CD14-positive monocyte (primary cell): ENCODE data around the gene ESRRG. TPM values are rescaled to one million over a fixed set of nuclear protein-coding genes. Genes with fewer than 3 reads are reported as not detected.

Experiments used
- DNase-seq, 3 donors: peaks; one replicate each; pipeline ENCODE4 v3.0.0-alpha.2; 2011 to 2022
- H2AFZ ChIP-seq: 2 replicates; pipeline ENCODE4 v1.6.0; 2012; ENCODE audit warnings: mild to moderate bottlenecking, low read depth, low read length, inconsistent platforms; ENCODE audit not compliant: insufficient read depth, poor library complexity, severe bottlenecking
- H3K27ac ChIP-seq, 2 donors: 1 replicate in 1 of 2; 2 replicates in 1 of 2; pipeline ENCODE4 v1.5.1; 2012 to 2013; ENCODE audit warnings: low read length in 2 of 2, control low read depth in 1 of 2, inconsistent platforms in 1 of 2, low read depth in 1 of 2, mild to moderate bottlenecking in 1 of 2
- H3K27me3 ChIP-seq, 2 donors: one replicate each; pipeline versions ENCODE4 v1.6.0 to v1.6.1; 2011 to 2013; ENCODE audit warnings: low read length in 2 of 2; ENCODE audit not compliant: control insufficient read depth in 2 of 2, insufficient read depth in 2 of 2
- H3K36me3 ChIP-seq, 2 donors: replicated peaks in 1 of 2; 1 replicate in 1 of 2; 2 replicates in 1 of 2; pipeline versions ENCODE4 v1.5.1 to v1.6.1; 2012 to 2013; ENCODE audit warnings: low read length in 2 of 2, control low read depth in 1 of 2, inconsistent platforms in 1 of 2, mild to moderate bottlenecking in 1 of 2; ENCODE audit not compliant: insufficient read depth in 2 of 2, control insufficient read depth in 1 of 2
- H3K4me1 ChIP-seq, 2 donors: 1 replicate in 1 of 2; 2 replicates in 1 of 2; pipeline versions ENCODE4 v1.5.1 to v1.6.1; 2012 to 2013; ENCODE audit warnings: low read length in 2 of 2, control low read depth in 1 of 2, inconsistent platforms in 1 of 2, mild to moderate bottlenecking in 1 of 2, moderate library complexity in 1 of 2; ENCODE audit not compliant: insufficient read depth in 2 of 2, control insufficient read depth in 1 of 2
- H3K4me2 ChIP-seq: replicated peaks from 2 replicates; pipeline ENCODE3; 2012; ENCODE audit warnings: low read length, moderate library complexity, mild to moderate bottlenecking; ENCODE audit not compliant: poor library complexity, severe bottlenecking; ENCODE audit errors: extremely low read depth
- H3K4me3 ChIP-seq, 3 experiments: fragments of 200-600 bp in 1 of 3; sonication (generic) in 1 of 3; replicated peaks in 1 of 3; 1 replicate in 2 of 3; 2 replicates in 1 of 3; pipeline ENCODE4 v1.5.1; 2011 to 2013; ENCODE audit warnings: low read length in 3 of 3, mild to moderate bottlenecking in 3 of 3, control low read depth in 2 of 3, low read depth in 2 of 3, inconsistent platforms in 1 of 3, moderate library complexity in 1 of 3
- H3K79me2 ChIP-seq: 2 replicates; pipeline ENCODE4 v1.6.0; 2012; ENCODE audit warnings: mild to moderate bottlenecking, control low read depth, inconsistent platforms, low read length, moderate library complexity; ENCODE audit not compliant: insufficient read depth
- H3K9ac ChIP-seq: 2 replicates; pipeline ENCODE4 v1.6.0; 2017; ENCODE audit warnings: low read length, mild to moderate bottlenecking; ENCODE audit not compliant: insufficient read depth, poor library complexity, severe bottlenecking
- H3K9me3 ChIP-seq, 2 donors: replicated peaks in 1 of 2; 1 replicate in 1 of 2; 2 replicates in 1 of 2; pipeline versions ENCODE4 v1.5.1 to v1.6.1; 2012 to 2013; ENCODE audit warnings: low read length in 2 of 2, control low read depth in 1 of 2; ENCODE audit not compliant: control insufficient read depth in 1 of 2, insufficient read depth in 1 of 2
- H4K20me1 ChIP-seq: 2 replicates; pipeline ENCODE4 v1.6.0; 2012; ENCODE audit warnings: mild to moderate bottlenecking, low read length, control low read depth, moderate library complexity; ENCODE audit not compliant: insufficient read depth
- H3K27ac Mint-ChIP-seq, 7 donors: one replicate each; pipeline ENCODE4 v1.8.0; 2020; ENCODE audit warnings: mild to moderate bottlenecking in 7 of 7, mixed read lengths in 7 of 7, moderate library complexity in 6 of 7, inconsistent platforms in 2 of 7
- H3K27me3 Mint-ChIP-seq, 3 donors: one replicate each; pipeline ENCODE4 v1.8.0; 2021 to 2022; ENCODE audit warnings: low read depth in 3 of 3, mild to moderate bottlenecking in 3 of 3, mixed read lengths in 3 of 3, moderate library complexity in 3 of 3, inconsistent platforms in 1 of 3
- H3K36me3 Mint-ChIP-seq, 2 donors: one replicate each; pipeline ENCODE4 v1.8.0; 2020; ENCODE audit warnings: mixed read lengths in 2 of 2, inconsistent platforms in 1 of 2, mild to moderate bottlenecking in 1 of 2
- H3K4me1 Mint-ChIP-seq: one replicate; pipeline ENCODE4 v1.8.0; 2020; ENCODE audit warnings: mild to moderate bottlenecking, mixed read lengths
- H3K4me3 Mint-ChIP-seq, 2 donors: one replicate each; pipeline ENCODE4 v1.8.0; 2020; ENCODE audit warnings: mild to moderate bottlenecking in 2 of 2, mixed read lengths in 2 of 2, moderate library complexity in 1 of 2
- H3K9me3 Mint-ChIP-seq, 7 donors: one replicate each; pipeline ENCODE4 v1.8.0; 2020 to 2022; ENCODE audit warnings: mixed read lengths in 7 of 7, mild to moderate bottlenecking in 6 of 7, moderate library complexity in 6 of 7, inconsistent platforms in 2 of 7
- CTCF ChIP-seq: fragments of 200-600 bp; IDR thresholded peaks from one replicate; pipeline ENCODE4 v1.8.0; 2022; ENCODE audit warnings: antibody characterized with exemption, mild to moderate bottlenecking
- WGBS: methylation state at CpG from one replicate; pipeline ENCODE4 v1.1.5; 2013; ENCODE audit warnings: missing lambda C conversion rate; ENCODE audit not compliant: insufficient coverage; 5-methylcytosine and 5-hydroxymethylcytosine counted together
- intact Hi-C, 2 donors: fragments of 100-400 bp; cut with micrococcal nuclease; formaldehyde crosslinking; loops; one replicate each; pipeline versions ENCODE4 v1.15.0 to v1.15.1; 2023
- polyA plus RNA-seq, 3 donors: library from polyadenylated mRNA; depleted of rRNA in 1 of 3; unstranded in 2 of 3; stranded (reverse) in 1 of 3; fragments of 300-500 nt in 2 of 3; fragments of >200 nt in 1 of 3; fragmentation: Illumina TruSeq in 2 of 3; gene quantifications; 1 replicate in 2 of 3; 2 replicates in 1 of 3; pipeline ENCODE4 v1.2.3, GENCODE V29; 2012 to 2021

The ESRRG gene
- polyA plus RNA-seq, 3 donors, result not detected

- no peaks in the 10 kb centered on the region for H3K79me2 ChIP-seq
- H3K9me3 ChIP-seq, result no peaks in the 10 kb centered on the region
- no peak for TF ChIP-seq CTCF
- Mint-ChIP-seq H3K27ac (no peak overlapping the region), H3K4me3 (no peak overlapping the region), H3K9me3 (no peaks in the 10 kb centered on the region), H3K4me1 (no peaks in the 10 kb centered on the region), H3K27me3 (no peaks in the 10 kb centered on the region), H3K36me3 (no peaks in the 10 kb centered on the region)
- no peaks in the 10 kb centered on the region for H4K20me1 ChIP-seq
- no peak overlapping the region for H3K4me2 ChIP-seq
- H3K27ac ChIP-seq, result no peak overlapping the region
- no peaks in the 10 kb centered on the region for H3K4me1 ChIP-seq
- H2AFZ ChIP-seq, result no peak overlapping the region
- no peak overlapping the region for H3K9ac ChIP-seq
- WGBS, result no CpG with 5 or more reads among the region's 3 CpGs
- no peak for DNase-seq
- no peaks in the 10 kb centered on the region for H3K36me3 ChIP-seq
- no peaks in the 10 kb centered on the region for H3K27me3 ChIP-seq
- intact Hi-C loops, result no loop called here
- H3K4me3 ChIP-seq, result no peak overlapping the region
Measured at GRCh38 chr1:216500273-216500967, 222.8 kb downstream of the ESRRG start.

GRCh38 chr1:216499581-216500272 is 223.5 kb downstream of the ESRRG start:
- no peak for DNase-seq
- no peak overlapping the region for H3K27ac ChIP-seq
- H3K4me3 Mint-ChIP-seq, result no peak overlapping the region
- no peak overlapping the region for H3K4me3 ChIP-seq
- H3K4me1 ChIP-seq, result no peaks in the 10 kb centered on the region
- H3K4me1 Mint-ChIP-seq, result no peaks in the 10 kb centered on the region
- H3K36me3 Mint-ChIP-seq, result no peaks in the 10 kb centered on the region
- H2AFZ ChIP-seq, result no peak overlapping the region
- intact Hi-C loops, result no loop called here
- H4K20me1 ChIP-seq, result no peaks in the 10 kb centered on the region
- H3K27ac Mint-ChIP-seq, result no peak overlapping the region
- no peaks in the 10 kb centered on the region for H3K27me3 Mint-ChIP-seq
- no peak overlapping the region for H3K4me2 ChIP-seq
- WGBS, result 73% methylated on average over 3 of the region's 8 CpGs
- H3K9me3 ChIP-seq, result no peaks in the 10 kb centered on the region
- no peak for TF ChIP-seq CTCF
- H3K9ac ChIP-seq, result no peak overlapping the region
- no peaks in the 10 kb centered on the region for H3K9me3 Mint-ChIP-seq
- no peaks in the 10 kb centered on the region for H3K79me2 ChIP-seq
- no peaks in the 10 kb centered on the region for H3K27me3 ChIP-seq
- H3K36me3 ChIP-seq, result no peaks in the 10 kb centered on the region
